ENCODE measurements around the gene CMSS1.

- TF ChIP-seq TAF1 (IDR thresholded peaks at IDR 0.05; ENCODE audit: borderline replicate concordance, low read depth, low read length) (no peak), ELF1 (IDR thresholded peaks at IDR 0.05) (no peak), EP300 (IDR thresholded peaks at IDR 0.05; ENCODE audit: borderline replicate concordance in 1 of 2, low read depth in 1 of 2, low read length in 1 of 2) (no peak)
- TF ChIP-seq, protein P1, sequence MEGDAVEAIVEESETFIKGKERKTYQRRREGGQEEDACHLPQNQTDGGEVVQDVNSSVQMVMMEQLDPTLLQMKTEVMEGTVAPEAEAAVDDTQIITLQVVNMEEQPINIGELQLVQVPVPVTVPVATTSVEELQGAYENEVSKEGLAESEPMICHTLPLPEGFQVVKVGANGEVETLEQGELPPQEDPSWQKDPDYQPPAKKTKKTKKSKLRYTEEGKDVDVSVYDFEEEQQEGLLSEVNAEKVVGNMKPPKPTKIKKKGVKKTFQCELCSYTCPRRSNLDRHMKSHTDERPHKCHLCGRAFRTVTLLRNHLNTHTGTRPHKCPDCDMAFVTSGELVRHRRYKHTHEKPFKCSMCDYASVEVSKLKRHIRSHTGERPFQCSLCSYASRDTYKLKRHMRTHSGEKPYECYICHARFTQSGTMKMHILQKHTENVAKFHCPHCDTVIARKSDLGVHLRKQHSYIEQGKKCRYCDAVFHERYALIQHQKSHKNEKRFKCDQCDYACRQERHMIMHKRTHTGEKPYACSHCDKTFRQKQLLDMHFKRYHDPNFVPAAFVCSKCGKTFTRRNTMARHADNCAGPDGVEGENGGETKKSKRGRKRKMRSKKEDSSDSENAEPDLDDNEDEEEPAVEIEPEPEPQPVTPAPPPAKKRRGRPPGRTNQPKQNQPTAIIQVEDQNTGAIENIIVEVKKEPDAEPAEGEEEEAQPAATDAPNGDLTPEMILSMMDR (IDR thresholded peaks at IDR 0.05), result no peak
These were observed 67.4 kb downstream of the CMSS1 start for GRCh38 chr3:99885085-99885484.

Measured in SK-N-SH (cell line).